H1 (cell line): ENCODE measurements around the gene MESD. TPM values are rescaled to one million over a fixed set of nuclear protein-coding genes. Genes with fewer than 3 reads are reported as not detected.

Experiments
- CBX5 ChIP-seq: fragments of 300-800, 300-1000 bp; sonication (generic); IDR thresholded peaks from 2 replicates; pipeline ENCODE4 v1.7.1; 2016; ENCODE audit warnings: antibody characterized with exemption, low read length, low read depth
- CHD2 ChIP-seq: IDR thresholded peaks from 2 replicates; pipeline ENCODE4 v1.6.1; 2012; ENCODE audit warnings: low read length, improper control_type of control experiment
- EZH2 ChIP-seq: fragments of 200-600 bp; sonication (generic); IDR thresholded peaks from 2 replicates; pipeline ENCODE4 v1.7.1; 2012; ENCODE audit warnings: low read depth, mild to moderate bottlenecking, moderate library complexity, low read length, inconsistent platforms; ENCODE audit not compliant: severe bottlenecking
- FOSL1 ChIP-seq: IDR thresholded peaks from 2 replicates; pipeline ENCODE4 v1.6.1; 2011; ENCODE audit warnings: mild to moderate bottlenecking, low read depth, low read length, moderate library complexity; ENCODE audit not compliant: insufficient read depth
- NANOG ChIP-seq: IDR thresholded peaks from 2 replicates; pipeline ENCODE4 v1.6.1; 2011; ENCODE audit warnings: low read length, low read depth, mild to moderate bottlenecking, inconsistent platforms; ENCODE audit not compliant: insufficient read depth, poor library complexity, severe bottlenecking
- NRF1 ChIP-seq: IDR thresholded peaks from 2 replicates; pipeline ENCODE4 v1.6.1; 2011; ENCODE audit warnings: mild to moderate bottlenecking, low read depth, low read length, improper control_type of control experiment
- RBBP5 ChIP-seq: IDR thresholded peaks from 2 replicates; pipeline ENCODE4 v1.7.1; 2012; ENCODE audit warnings: low read depth, mild to moderate bottlenecking, inconsistent platforms, low read length, moderate library complexity, borderline replicate concordance
- RXRA ChIP-seq: IDR thresholded peaks from 2 replicates; pipeline ENCODE4 v1.6.1; 2011; ENCODE audit warnings: low read depth, mild to moderate bottlenecking, low read length, moderate library complexity; ENCODE audit not compliant: insufficient read depth
- SP1 ChIP-seq: IDR thresholded peaks from 2 replicates; pipeline ENCODE4 v1.6.1; 2011; ENCODE audit warnings: low read depth, low read length
- ZNF274 ChIP-seq: IDR thresholded peaks from 2 replicates; pipeline ENCODE4 v1.7.0; 2012; ENCODE audit warnings: low read length, borderline replicate concordance; ENCODE audit errors: extremely low read depth
- polyA plus RNA-seq, 7 experiments: library from polyadenylated mRNA; depleted of rRNA in 3 of 7; stranded (reverse) in 5 of 7; unstranded in 2 of 7; fragments of >200 nt in 5 of 7; fragments of 200-250 nt in 2 of 7; gene quantifications; 1 replicate in 5 of 7; 2 replicates in 1 of 7; 4 replicates in 1 of 7; pipeline versions ENCODE4 v1.2.1 to v1.2.3, GENCODE V29; 2011 to 2013; ENCODE audit warnings: missing spikeins in 2 of 7, mixed read lengths in 2 of 7
- total RNA-seq: library from RNA; stranded (reverse); fragmentation: NEBNext Ultra II Directional; extraction: Animal tissue kit (Norgen Biotek cat#: 25700); gene quantifications from 2 replicates; pipeline ENCODE4 v1.2.1, GENCODE V29; 2021
- TF ChIP-seq, protein P1 (sequence below), 3 experiments: IDR thresholded peaks; 1 replicate in 2 of 3; 2 replicates in 1 of 3; pipeline versions ENCODE4 v1.5.1 to v1.6.1; 2011; ENCODE audit warnings: low read length in 3 of 3, mild to moderate bottlenecking in 3 of 3, inconsistent platforms in 2 of 3, low read depth in 1 of 3, moderate library complexity in 1 of 3; ENCODE audit not compliant: insufficient read depth in 1 of 3; ENCODE audit errors: control extremely low read depth in 1 of 3
- TF ChIP-seq, protein P2 (sequence below): IDR thresholded peaks from 2 replicates; pipeline ENCODE4 v1.6.1; 2011; ENCODE audit warnings: low read depth, mild to moderate bottlenecking, low read length; ENCODE audit not compliant: insufficient read depth

MESD gene
- total and polyA plus RNA-seq, 2 of the 8 experiments (the other 6 are each of a cell fraction or from before 2014, with no cell fraction given), result 11.0 to 28.3 TPM

DNA sequence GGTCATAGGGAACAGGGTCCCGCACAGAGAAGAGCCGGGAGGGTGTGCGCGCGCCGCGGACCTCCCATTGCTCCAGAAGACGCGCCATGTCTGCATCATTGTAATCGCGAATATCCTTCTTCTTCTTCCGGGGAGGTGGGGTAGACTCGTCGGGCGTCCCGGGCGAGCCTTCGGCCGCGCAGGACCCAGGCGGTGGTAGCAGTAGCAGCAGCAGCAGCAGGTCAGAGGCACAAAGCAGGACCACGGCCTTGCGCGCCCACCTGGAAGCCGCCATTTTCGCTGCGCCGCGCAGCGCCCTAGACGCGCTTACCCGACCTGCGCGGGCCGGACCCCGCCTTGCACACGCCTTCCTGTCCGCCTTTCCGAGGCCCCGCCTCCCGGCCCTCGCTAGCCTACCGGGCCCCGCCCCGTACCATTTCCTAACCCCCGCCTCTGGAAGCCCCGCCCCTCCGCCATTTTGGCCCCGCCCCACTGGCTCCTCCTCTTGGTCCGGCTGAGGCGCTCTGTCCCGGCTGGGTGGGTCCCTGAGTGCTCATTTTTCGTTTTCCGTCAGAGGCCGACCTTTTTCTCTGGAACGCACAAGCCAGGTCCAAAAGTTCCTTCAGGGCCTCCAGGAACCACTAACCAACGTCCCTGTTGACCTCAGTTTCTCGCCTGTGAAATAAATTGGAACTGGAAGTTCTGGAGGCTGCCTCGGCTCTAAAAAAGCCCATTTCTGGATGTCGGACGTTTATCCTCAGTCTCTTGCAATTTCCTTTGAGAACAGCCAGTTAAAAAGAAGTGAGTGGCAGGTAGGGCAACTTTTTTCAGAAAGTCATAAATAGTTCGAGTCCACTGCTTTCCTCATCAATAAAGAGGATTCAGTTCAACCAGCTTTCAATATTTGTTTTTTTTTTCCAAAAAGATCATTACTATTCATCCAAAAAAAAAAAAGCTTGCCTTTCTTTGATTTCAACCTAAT lies at the start of gene MESD (continued):
- TF ChIP-seq, protein P1, sequence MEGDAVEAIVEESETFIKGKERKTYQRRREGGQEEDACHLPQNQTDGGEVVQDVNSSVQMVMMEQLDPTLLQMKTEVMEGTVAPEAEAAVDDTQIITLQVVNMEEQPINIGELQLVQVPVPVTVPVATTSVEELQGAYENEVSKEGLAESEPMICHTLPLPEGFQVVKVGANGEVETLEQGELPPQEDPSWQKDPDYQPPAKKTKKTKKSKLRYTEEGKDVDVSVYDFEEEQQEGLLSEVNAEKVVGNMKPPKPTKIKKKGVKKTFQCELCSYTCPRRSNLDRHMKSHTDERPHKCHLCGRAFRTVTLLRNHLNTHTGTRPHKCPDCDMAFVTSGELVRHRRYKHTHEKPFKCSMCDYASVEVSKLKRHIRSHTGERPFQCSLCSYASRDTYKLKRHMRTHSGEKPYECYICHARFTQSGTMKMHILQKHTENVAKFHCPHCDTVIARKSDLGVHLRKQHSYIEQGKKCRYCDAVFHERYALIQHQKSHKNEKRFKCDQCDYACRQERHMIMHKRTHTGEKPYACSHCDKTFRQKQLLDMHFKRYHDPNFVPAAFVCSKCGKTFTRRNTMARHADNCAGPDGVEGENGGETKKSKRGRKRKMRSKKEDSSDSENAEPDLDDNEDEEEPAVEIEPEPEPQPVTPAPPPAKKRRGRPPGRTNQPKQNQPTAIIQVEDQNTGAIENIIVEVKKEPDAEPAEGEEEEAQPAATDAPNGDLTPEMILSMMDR (IDR thresholded peaks at IDR 0.05; ENCODE audit: control extremely low read depth in 1 of 3, insufficient read depth in 1 of 3, low read depth in 1 of 3, low read length in 3 of 3), result no peak
- no peak for TF ChIP-seq ZNF274
- peak; percentile 98 for TF ChIP-seq RBBP5
- no peak for TF ChIP-seq RXRA
- TF ChIP-seq CHD2, result no peak
- TF ChIP-seq, protein P2, sequence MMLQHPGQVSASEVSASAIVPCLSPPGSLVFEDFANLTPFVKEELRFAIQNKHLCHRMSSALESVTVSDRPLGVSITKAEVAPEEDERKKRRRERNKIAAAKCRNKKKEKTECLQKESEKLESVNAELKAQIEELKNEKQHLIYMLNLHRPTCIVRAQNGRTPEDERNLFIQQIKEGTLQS, result no peak
- peak; percentile 47; the same call in 1 of the 2 replicates for TF ChIP-seq NRF1
- no peak for TF ChIP-seq SP1
- no peak for TF ChIP-seq NANOG
- TF ChIP-seq EZH2, result no peak
- TF ChIP-seq FOSL1, result no peak
- TF ChIP-seq CBX5, result no peak
